Transverse colon (tissue), 4 donors: ENCODE data around the gene EMP3. TPM values are rescaled to one million over a fixed set of nuclear protein-coding genes. Genes with fewer than 3 reads are reported as not detected.

Experiments
- DNase-seq: peaks from one replicate; pipeline ENCODE4 v3.0.0-alpha.2; 2019
- H3K27ac ChIP-seq, 4 donors: fragments of 200-600 bp; sonication (generic); 2 replicates each; pipeline ENCODE4 v1.5.1; 2016 to 2018; ENCODE audit warnings: inconsistent platforms in 4 of 4
- H3K27me3 ChIP-seq: fragments of 200-600 bp; sonication (generic); 2 replicates; pipeline ENCODE4 v1.5.1; 2017; ENCODE audit warnings: inconsistent platforms
- H3K36me3 ChIP-seq, 4 donors: fragments of 200-600 bp; sonication (generic); 2 replicates each; pipeline ENCODE4 v1.5.1; 2017 to 2019; ENCODE audit warnings: inconsistent platforms in 4 of 4
- H3K4me1 ChIP-seq, 4 donors: fragments of 200-600 bp; sonication (generic); 2 replicates each; pipeline ENCODE4 v1.5.1; 2017 to 2020; ENCODE audit warnings: inconsistent platforms in 4 of 4
- H3K4me3 ChIP-seq, 4 donors: fragments of 200-600 bp; sonication (generic); 1 replicate in 1 of 4; 2 replicates in 3 of 4; pipeline versions ENCODE4 v1.5.1 to v1.6.1; 2017 to 2019; ENCODE audit warnings: inconsistent platforms in 4 of 4
- H3K9me3 ChIP-seq, 2 donors: fragments of 200-600 bp; sonication (generic); 2 replicates each; pipeline ENCODE4 v1.5.1; 2017 to 2019; ENCODE audit warnings: inconsistent platforms in 2 of 2
- CTCF ChIP-seq, 5 experiments: fragments of 200-600 bp in 3 of 5; fragments of 450-650 bp in 2 of 5; sonication (generic) in 3 of 5; IDR thresholded peaks; 1 replicate in 2 of 5; 2 replicates in 3 of 5; pipeline ENCODE4 v1.5.1; 2016 to 2017; ENCODE audit warnings: antibody characterized with exemption in 5 of 5, inconsistent platforms in 3 of 5, mild to moderate bottlenecking in 2 of 5, moderate library complexity in 1 of 5
- EP300 ChIP-seq: sonication (generic); formaldehyde crosslinking; IDR thresholded peaks from one replicate; pipeline ENCODE4 v1.6.1; 2017; ENCODE audit warnings: antibody characterized with exemption, low read depth
- POLR2A ChIP-seq: fragments of 450-650 bp; IDR thresholded peaks from one replicate; pipeline ENCODE4 v1.6.1; 2016; ENCODE audit warnings: antibody characterized with exemption, mild to moderate bottlenecking, moderate library complexity
- POLR2AphosphoS5 ChIP-seq, 3 donors: sonication (generic); formaldehyde crosslinking; IDR thresholded peaks; one replicate each; pipeline ENCODE4 v1.6.1; 2016; ENCODE audit warnings: antibody characterized with exemption in 3 of 3
- WGBS, 2 donors: methylation state at CpG; one replicate each; pipeline ENCODE4 v1.1.5; 2018; ENCODE audit warnings: low coverage in 1 of 2; 5-methylcytosine and 5-hydroxymethylcytosine counted together
- in situ Hi-C, 4 donors: fragments of 200-750 bp; cut with MboI; loops; one replicate each; pipeline versions ENCODE4 v1.15.0 to v1.15.1; 2017; ENCODE audit warnings: low sequenced_read_pairs in 3 of 4, low pct_ligation_motif_present in 1 of 4, low pct_unique_long_range_greater_than_20kb in 1 of 4
- intact Hi-C: fragments of 100-400 bp; cut with DNase I; formaldehyde crosslinking; loops from one replicate; pipeline ENCODE4 v1.15.1; 2023; ENCODE audit warnings: low total_unique reads
- total RNA-seq, 4 donors: library from RNA; depleted of rRNA; stranded (reverse); fragments of >200 nt; gene quantifications; one replicate each; pipeline ENCODE4 v1.1.0, GENCODE V29; 2016

The EMP3 gene
- total RNA-seq, 4 donors from 2014 or later: 5.2 to 14.3 (median 12.0) TPM

- DNase-seq: no peak
- in situ Hi-C loops (no loop called here), intact Hi-C loops (no loop called here)
- TF ChIP-seq POLR2AphosphoS5 (IDR thresholded peaks at IDR 0.05) (no peak), CTCF (IDR thresholded peaks at IDR 0.05) (no peak), POLR2A (no peak), EP300 (no peak)
- H3K9me3 ChIP-seq: no peaks in the 10 kb centered on the region
- WGBS, 2 donors: 88 to 92% methylated on average over 3 to 5 of the region's 5 CpGs
- H3K27ac ChIP-seq: no peak overlapping the region
- no peak overlapping the region for H3K4me3 ChIP-seq
- H3K36me3 ChIP-seq: no peaks in the 10 kb centered on the region
- peaks cover 0 to 6% (median 5%) of the 10 kb centered on the region in 4 donors for H3K4me1 ChIP-seq
- H3K27me3 ChIP-seq: no peaks in the 10 kb centered on the region
Observed at GRCh38 chr19:48359123-48359522, 33.8 kb downstream of the EMP3 start.

- peaks cover 3 to 13% (median 12%) of the 10 kb centered on the region in 4 donors for H3K4me1 ChIP-seq
- H3K27ac ChIP-seq: no peak overlapping the region
- intact Hi-C loops: loop anchor here (10.0 kb wide), 1 partner anchor 257 kb away; no protein-coding TSS in a partner anchor
- no peaks in the 10 kb centered on the region for H3K9me3 ChIP-seq
- H3K27me3 ChIP-seq: no peaks in the 10 kb centered on the region
- in situ Hi-C loops: no loop called here
- WGBS, 2 donors: 90 to 96% methylated on average over 2 to 3 of the region's 3 CpGs
- H3K36me3 ChIP-seq: no peaks in the 10 kb centered on the region
- no peak overlapping the region for H3K4me3 ChIP-seq
- TF ChIP-seq POLR2AphosphoS5 (IDR thresholded peaks at IDR 0.05): no peak
- TF ChIP-seq POLR2A: no peak
- no peak for TF ChIP-seq CTCF (IDR thresholded peaks at IDR 0.05)
- no peak for TF ChIP-seq EP300
- DNase-seq: no peak
Observed at GRCh38 chr19:48361912-48362311, 36.6 kb downstream of the EMP3 start.

GRCh38 chr19:48362716-48363499, 37.6 kb downstream of the EMP3 start:
- intact Hi-C loops: loop anchor here (10.0 kb wide), 1 partner anchor 258 kb away; no protein-coding TSS in a partner anchor
- H3K4me3 ChIP-seq: peak overlapping the region; percentile 29 to 83 (median 46)
- in situ Hi-C loops: no loop called here

More at GRCh38 chr19:48362716-48363499, 37.6 kb downstream of the EMP3 start:
- TF ChIP-seq POLR2A: peak; percentile 40
- no peak for TF ChIP-seq EP300
- TF ChIP-seq POLR2AphosphoS5 (IDR thresholded peaks at IDR 0.05): peak; percentile 48 to 79 (median 54)
- peak in 3 of 5 experiments; percentile 6 to 30 (median 23) for TF ChIP-seq CTCF (IDR thresholded peaks at IDR 0.05)
- peaks cover 3 to 13% (median 12%) of the 10 kb centered on the region in 4 donors for H3K4me1 ChIP-seq
- peak overlapping the region; percentile 92 to 99 (median 96) for H3K27ac ChIP-seq
- H3K9me3 ChIP-seq: no peaks in the 10 kb centered on the region
- DNase-seq: peak; percentile 96
- H3K27me3 ChIP-seq: no peaks in the 10 kb centered on the region
- WGBS, 2 donors: 5 to 71% methylated on average over 1 to 26 of the region's 26 CpGs
- H3K36me3 ChIP-seq: no peaks in the 10 kb centered on the region
